GM21825 (cell line): ENCODE results near the gene QSOX1.
"Not testable (repeated sequence)": the region's sequence is repeated elsewhere in the genome, so short reads cannot be mapped to it uniquely, and the experiment has no call there.

Source experiments
- ATAC-seq: cut with Tn5 transposase; IDR thresholded peaks from one replicate; pipeline ENCODE4 v1.9.1; 2021; ENCODE audit warnings: mild to moderate bottlenecking, moderate library complexity; ENCODE audit not compliant: unreplicated experiment

QSOX1 gene, protein sequence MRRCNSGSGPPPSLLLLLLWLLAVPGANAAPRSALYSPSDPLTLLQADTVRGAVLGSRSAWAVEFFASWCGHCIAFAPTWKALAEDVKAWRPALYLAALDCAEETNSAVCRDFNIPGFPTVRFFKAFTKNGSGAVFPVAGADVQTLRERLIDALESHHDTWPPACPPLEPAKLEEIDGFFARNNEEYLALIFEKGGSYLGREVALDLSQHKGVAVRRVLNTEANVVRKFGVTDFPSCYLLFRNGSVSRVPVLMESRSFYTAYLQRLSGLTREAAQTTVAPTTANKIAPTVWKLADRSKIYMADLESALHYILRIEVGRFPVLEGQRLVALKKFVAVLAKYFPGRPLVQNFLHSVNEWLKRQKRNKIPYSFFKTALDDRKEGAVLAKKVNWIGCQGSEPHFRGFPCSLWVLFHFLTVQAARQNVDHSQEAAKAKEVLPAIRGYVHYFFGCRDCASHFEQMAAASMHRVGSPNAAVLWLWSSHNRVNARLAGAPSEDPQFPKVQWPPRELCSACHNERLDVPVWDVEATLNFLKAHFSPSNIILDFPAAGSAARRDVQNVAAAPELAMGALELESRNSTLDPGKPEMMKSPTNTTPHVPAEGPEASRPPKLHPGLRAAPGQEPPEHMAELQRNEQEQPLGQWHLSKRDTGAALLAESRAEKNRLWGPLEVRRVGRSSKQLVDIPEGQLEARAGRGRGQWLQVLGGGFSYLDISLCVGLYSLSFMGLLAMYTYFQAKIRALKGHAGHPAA

DNA sequence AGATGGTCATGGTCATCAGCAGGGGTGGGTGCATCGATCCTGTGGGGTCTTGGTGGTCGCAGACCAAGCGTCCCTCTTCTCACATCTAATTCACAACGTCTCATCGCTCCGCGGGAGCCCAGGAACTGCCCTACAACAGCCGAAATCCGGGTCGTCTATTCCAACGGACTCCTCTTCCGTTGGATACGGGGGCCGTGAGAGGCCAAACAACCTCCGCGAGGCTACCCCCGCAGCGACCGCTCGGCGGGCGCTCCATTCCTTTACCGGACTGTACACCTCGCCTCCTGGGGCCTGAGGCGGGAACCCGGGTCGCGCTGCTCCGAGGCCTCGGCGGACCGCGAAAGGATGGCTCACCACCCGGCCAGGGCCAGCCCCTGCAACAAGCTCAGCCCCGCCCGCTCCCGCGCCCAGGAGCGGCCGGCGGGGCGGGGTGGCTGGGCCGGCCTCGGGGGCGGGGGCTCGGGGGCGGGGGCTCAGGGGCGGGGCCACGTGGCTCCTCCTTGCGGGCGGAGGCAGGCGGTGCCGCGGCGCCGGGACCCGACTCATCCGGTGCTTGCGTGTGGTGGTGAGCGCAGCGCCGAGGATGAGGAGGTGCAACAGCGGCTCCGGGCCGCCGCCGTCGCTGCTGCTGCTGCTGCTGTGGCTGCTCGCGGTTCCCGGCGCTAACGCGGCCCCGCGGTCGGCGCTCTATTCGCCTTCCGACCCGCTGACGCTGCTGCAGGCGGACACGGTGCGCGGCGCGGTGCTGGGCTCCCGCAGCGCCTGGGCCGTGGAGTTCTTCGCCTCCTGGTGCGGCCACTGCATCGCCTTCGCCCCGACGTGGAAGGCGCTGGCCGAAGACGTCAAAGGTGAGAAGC is at the start of gene QSOX1:
Gene QSOX1 (plus strand): TSS at position 545 of the 857 bp plus-strand sequence. CDS start 39 bp downstream, at position 584.
- ATAC-seq = peak; percentile 92

DNA sequence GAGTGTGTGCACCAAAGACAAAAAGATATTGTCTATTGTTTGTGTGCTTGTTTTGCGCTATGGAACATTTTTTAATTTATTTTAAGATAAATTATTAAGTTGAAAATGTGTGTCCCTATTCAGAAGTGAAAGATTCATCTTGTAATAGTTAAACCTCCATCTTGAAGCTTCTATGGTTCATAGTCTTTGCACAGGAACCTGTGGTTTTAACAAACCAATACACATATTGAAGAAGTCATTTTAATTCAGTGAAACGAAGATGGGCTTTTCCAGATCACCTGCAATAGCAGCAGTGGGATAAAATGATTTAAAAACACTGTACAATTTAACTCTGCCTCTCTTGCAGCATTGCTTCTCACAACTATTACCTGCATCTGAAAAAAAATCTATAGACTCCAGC is 42.6 kb upstream of the QSOX1 start:
- ATAC-seq = no peak

DNA sequence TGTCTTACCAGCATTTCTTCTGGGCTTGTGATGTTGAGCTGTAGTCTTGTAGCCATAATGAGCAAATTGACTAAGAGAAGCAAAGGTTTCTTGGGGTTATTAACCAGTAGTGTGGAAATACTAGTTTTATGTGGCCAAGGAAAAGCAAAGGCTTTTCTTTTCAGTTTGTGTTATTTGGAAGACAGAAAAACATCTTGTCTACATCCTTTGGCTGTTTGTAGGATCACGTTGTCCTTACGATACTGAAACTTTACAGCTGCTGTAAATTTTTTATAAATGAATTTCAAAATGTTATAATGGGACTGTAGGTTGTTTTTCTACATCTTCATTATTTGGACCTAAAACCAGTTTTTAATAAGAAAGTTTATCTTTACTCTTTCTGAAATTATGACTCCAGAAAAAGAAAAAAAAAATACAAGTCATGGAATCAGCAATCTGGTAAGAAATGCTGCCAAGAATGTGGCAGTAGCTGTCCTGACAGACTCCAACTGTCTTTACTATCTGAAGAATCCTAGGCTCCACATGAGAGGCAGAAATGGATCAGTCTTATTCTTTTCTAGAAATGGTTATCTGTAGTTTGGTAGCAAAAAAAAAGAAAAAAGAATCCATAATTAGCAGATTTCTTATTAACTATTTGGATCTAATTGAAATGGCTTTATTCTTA is 41.6 kb upstream of the QSOX1 start:
- ATAC-seq = no peak

DNA sequence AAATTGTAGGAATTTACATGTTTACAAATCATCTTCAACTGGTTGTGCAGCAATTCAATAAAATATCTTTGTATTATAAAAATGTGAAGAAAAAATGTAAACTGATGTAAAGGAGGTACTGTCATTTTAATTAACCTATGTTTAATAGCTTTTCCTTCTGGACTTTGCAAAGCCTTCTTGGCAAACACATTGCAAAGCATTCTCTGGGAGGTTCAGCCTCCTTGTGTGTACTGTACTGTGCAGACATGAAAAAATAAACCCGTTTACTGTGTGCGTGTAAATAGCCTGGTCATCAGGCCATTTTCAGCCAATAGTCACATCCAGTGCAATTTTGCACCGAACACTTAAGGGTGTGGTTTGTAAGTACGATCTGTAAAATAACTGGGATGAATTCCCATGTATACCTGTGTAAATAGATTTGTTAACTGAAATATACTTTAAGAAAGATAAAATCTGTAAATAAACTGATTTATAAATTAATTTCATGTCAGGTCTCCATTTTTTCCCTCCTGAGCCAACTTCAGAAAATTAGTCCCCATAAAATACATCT is 40.2 kb upstream of the QSOX1 start:
- no peak for ATAC-seq

DNA sequence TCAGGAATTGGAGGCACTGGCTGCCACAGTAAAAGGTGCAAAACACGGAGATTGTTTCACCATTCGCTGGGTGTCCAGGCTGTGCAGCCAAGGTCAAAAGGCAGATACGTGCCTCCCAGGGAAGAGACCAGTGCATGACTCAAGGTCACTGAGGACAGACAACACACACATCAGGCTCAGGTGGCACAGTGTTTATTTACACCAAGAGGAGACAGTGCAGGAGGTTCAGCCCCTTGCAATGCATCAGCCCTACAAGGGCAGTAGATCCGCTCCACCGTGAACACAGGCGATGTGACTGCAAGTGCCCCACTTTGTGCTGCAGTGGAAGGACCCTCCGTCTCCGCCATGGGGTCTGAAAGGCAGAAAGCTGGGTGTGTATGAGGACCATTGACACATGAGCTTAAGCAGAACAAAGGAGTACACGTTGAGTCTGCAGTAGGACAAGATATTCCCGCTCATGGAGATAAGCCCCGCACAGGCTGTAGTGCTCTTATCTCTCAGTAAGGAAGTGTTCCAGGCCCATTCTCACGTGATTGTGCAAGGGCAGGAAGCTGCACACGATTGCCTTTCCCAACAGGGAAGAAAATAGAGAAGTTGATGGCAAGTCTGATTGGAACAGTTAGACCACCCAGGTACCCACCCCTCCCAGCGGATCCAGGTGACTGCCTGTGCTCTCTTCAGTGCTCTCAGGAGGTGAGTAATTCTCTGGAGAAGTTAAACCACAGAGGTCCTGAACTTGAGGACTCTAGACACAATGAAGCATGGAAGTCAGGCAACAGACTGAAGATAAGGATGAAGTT is 37.5 kb upstream of the QSOX1 start:
- no peak for ATAC-seq

DNA sequence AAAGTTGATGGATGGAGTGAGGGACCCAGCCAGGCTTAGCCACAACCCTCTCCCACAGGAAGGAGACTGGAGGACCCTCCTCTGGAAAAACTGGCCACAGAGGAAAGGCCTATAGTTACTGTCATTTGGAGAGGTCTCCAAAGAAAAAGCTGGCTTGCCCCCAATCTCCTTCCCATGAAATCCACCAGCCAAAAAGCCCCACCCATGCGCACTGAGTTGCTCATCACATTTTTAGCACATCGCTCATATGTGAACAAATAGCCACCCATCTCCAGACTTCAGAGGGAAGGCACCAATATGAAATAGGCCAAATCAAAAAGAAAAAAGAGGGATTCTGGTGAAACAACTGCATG is 36.9 kb upstream of the QSOX1 start:
- ATAC-seq = no peak

DNA sequence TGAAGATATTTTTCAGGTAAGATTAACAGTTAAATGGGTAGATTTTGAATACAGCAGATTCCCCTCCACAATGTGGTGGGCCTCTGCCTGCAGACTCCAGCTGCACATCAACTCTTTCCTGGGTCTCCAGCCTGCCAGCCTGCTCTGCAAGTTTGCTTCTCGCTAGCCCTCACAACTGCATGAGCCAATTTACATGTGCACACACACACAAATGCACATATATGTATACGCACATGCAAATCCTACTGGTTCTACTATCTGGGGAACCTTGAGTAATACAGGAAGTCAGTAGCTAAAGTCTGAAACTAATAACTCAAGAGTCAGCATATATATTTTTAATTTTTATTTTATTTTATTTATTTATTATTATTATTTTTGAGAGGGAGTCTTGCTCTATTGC is 34.8 kb upstream of the QSOX1 start:
- no peak for ATAC-seq

DNA sequence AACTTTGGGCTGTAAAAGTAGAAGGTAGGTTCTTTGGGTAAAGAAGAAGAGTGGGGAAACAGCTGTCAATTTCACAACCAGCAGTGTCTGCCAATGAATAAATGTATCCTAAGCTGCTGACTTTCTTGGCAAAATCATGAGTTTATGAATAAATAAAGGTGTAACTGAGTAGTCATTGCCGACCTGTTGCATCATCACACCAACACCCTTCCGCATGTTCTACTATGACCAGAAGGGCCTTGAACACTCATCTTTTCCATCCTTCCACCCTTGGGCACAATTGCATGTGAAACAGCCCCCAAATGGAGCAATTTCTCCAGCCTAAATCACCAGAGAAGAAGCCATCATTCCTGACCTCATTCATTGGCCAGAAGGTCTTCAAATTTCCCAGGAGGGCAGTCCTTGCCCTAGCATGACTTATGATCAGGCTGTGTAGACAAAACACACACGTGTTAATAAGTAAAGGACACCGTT is 31.2 kb upstream of the QSOX1 start:
- no peak for ATAC-seq

DNA sequence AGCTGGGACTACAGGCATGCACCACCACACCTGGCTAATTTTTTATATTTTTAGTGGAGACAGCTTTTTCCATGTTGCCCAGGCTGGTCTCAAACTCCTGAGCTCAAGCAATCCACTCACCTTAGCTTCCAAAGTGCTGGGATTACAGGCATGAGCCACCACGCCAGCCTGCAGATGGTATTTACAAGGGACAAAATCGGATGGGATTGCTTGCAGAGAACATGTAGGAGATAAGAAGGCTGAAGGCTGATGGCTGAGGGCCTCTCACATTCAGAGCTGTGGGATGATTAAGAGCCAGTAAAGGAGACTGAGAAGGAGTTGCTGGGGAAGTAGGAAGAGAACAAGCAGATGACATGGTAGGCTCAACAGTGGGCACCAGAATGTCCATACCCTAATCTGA is 24.0 kb upstream of the QSOX1 start:
- no peak for ATAC-seq

DNA sequence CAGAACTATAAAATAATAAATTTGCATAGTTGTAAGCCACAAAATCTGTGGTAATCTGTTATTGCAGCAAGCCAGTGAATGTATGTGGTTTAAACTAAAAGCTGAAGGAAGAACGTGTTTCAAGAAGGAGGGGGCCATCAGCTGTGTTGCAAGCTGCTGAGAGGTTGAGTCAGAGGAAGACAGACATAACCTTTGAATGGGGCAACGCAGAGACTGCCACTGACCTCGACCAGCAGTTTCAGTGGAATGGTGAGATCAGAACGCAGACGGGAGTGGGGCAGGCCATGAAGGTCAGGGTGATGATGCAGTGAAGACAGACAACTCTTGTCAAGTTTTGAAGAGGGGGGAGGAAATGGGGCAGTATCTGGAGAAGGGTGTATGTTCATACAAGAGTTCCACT is 23.2 kb upstream of the QSOX1 start:
- no peak for ATAC-seq

DNA sequence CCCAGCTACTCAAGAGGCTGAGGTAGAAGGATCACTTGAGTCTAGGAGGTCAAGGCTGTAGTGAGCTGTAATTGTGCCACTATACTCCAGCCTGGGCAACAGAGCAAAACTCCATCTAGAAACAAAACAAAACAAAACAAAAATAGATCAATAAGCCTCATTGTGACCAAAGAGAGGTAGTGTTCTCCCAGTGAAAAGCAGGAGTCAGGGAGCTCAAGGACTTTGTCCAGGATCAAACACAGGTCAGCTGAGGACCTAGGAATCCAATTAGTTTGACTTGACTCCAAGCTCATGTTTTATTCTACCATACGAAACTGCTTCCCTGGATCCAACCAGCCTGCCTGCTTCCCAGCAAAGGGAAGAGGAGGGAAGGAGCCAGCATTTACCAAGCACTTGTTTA is 21.5 kb upstream of the QSOX1 start:
- no peak for ATAC-seq

DNA sequence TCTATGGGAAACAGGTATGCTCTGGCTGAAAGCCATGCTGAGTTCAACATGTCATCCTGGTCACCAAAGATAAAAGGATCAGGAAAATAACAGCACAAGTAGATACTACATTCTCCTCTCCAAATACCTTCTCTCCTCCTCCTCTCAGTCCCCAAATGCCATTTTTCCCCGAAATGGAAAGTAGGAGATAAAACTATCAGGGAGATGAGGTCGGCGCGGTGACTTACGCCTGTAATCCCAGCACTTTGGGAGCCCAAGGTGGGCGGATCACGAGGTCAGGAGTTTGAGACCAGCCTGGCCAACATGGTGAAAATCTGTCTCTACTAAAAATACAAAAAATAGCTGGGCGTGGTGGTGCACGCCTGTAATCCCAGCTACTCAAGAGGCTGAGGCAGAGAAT is 21.0 kb upstream of the QSOX1 start:
- not testable (repeated sequence) for ATAC-seq

DNA sequence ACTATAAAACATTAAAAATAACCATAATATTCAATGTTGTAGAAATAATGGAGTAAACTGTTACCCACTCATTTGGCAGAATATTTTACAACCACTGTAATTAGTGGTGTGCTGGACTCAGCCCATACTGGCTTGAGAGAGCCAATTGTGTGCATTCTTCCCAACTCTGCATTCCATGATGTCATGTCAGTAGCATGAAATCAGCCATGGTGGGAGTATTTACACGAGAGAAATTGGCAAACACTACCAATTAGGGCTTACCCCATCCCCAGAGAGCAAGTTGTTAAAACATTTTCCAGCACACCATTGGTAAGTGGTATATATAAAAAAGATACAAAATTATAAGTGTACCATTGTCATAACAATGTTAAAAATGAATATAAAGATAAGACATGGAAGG is 19.1 kb upstream of the QSOX1 start:
- ATAC-seq = no peak

DNA sequence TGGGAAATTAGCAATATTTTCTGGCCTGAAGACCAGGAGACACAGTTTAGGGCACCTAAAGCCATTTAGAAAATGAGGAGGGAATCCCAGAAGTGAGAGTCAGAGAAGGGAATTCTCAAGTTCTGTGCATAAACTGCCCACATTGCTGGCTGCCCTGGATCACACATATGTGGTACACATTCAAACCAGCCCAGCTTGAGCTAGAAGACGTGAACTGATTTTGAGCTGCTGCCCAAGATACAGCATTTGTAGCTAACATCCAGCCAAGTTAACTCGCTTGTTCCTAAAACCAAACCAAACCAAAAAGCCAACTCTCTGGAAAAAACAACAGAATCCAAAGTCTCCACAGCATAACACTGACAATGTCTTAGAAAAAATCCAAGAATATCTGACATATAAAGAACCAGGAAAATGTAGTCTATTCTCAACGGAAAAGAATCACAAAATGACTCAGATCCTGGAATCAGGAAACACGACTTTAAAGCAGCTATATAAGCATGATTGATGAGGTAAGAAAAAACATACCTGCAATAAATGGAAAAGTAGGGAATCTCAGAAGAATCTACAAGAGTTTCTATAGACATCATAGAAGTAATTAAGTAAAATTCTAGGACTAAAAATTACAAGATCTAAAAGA is 18.2 kb upstream of the QSOX1 start:
- no peak for ATAC-seq

DNA sequence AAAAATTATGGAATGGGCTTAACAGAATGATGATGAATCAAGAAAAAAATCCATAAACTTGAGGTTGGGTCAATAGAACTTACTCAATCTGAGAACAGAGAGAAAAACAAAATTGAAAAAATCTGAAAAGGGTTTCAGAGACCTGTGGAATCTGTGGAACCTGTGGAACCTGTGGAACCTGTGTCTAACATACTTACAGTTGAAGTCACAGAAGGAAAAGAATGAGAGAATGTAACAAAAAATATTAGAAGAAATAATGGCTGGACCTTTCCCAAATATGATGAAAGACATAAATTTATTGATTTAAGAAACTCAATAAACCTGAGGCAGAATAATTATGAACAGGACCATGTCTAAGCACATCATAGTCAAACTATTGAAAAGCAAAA is 17.7 kb upstream of the QSOX1 start:
- ATAC-seq = no peak

DNA sequence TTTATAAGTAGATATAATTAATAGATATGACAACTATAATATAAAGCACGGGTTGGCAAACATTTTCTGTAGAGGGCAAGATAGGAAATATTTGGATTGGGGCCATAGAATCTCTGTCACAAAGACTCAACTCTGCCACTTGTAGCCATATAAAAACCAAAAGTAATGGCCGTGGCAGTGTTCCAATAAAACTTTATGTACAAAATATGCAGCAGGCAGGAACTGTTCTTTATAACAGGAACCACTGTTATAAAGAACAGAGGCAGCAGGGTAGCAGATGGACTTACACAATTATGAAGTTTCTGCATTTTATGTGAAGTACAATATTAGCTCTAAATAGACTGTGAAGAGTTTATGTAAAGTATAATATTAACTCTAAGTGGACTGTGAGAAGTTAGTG is 16.9 kb upstream of the QSOX1 start:
- no peak for ATAC-seq

DNA sequence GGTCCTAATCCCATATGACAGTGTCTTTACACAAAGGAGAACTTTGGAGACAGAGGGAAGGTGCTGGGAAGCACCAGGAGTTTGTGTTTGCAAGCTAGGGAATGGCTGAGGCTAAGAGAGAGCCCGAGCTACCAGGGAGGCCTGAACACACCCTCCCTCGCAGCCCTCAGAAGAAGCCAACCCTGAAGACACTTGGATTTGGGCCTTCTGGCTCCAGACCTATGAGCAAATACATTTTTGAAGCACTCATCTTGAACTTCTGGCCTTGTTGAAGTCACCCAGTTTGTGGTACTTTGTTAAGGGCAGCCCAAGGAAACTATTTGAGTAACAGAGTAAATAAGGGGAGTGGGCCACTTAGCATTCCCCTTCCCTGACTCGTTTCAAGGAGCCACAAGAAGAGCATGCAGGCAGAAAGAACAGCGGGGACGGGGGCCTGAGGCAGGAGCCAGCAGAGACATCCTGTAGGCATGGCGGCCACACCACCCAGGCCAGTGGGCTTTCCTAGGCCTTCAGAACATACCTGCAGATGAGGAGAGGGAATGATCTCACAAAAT is 13.2 kb upstream of the QSOX1 start:
- no peak for ATAC-seq

DNA sequence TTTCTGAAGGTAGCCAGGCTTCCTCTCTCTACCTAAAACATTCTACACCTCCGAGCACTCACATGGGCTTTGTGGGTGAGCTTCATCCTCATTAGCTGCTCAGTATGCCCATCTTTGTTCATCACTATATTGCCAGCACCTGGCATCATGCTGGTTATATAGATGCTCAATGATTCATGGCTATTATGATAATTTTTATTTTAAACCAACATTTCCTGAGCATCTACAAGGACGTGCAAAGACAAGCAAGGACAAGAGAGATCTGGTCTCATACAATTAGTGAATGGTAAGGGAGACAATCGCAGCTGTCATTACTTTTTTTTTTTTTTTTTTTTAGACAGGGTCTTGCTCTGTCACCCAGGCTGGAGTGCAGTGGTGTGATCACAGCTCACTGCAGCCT is 11.3 kb upstream of the QSOX1 start:
- no peak for ATAC-seq
